Activated CD8-positive, alpha-beta T cell treated with anti-CD3 and anti-CD28 coated beads for 36 hours (primary cell): Measurements from ENCODE around the gene TMPRSS2. TPM values are rescaled to one million over a fixed set of nuclear protein-coding genes. Genes with fewer than 3 reads are reported as not detected.

Source experiments
- ATAC-seq: fragments of 200-7000 bp; cut with Tn5 transposase; one replicate; pipeline ENCODE4 v1.10.0; 2021; ENCODE audit warnings: mild to moderate bottlenecking, moderate library complexity
- CTCF ChIA-PET: fragments of 350-600 bp; sonication (Branson Sonifier 250); formaldehyde crosslinking; loops from one replicate; lab custom pipeline; 2021; ENCODE audit warnings: antibody characterized with exemption; lab: Charles Lee
- POLR2A ChIA-PET: fragments of 350-600 bp; sonication (Branson Sonifier 250); formaldehyde crosslinking; loops from one replicate; lab custom pipeline; 2021; ENCODE audit warnings: antibody characterized with exemption; lab: Charles Lee
- DNase-seq: peaks from one replicate; pipeline ENCODE4 v3.0.0-alpha.2; 2020
- H3K27ac Mint-ChIP-seq: one replicate; pipeline ENCODE4 v1.8.0; 2021; ENCODE audit warnings: mild to moderate bottlenecking, mixed read lengths
- H3K27me3 Mint-ChIP-seq: one replicate; pipeline ENCODE4 v1.8.0; 2021; ENCODE audit warnings: mixed read lengths
- H3K36me3 Mint-ChIP-seq: one replicate; pipeline ENCODE4 v1.8.0; 2021; ENCODE audit warnings: low read depth, mixed read lengths
- H3K4me1 Mint-ChIP-seq: one replicate; pipeline ENCODE4 v1.8.0; 2021; ENCODE audit warnings: low read depth, mixed read lengths
- H3K4me3 Mint-ChIP-seq: one replicate; pipeline ENCODE4 v1.8.0; 2021; ENCODE audit warnings: mild to moderate bottlenecking, moderate library complexity, mixed read lengths
- H3K9me3 Mint-ChIP-seq: one replicate; pipeline ENCODE4 v1.8.0; 2021; ENCODE audit warnings: mixed read lengths
- CTCF ChIP-seq: fragments of 200-600 bp; IDR thresholded peaks from one replicate; pipeline ENCODE4 v1.8.0; 2022; ENCODE audit warnings: antibody characterized with exemption, mild to moderate bottlenecking
- intact Hi-C: fragments of 100-400 bp; cut with micrococcal nuclease; formaldehyde crosslinking; loops from one replicate; pipeline ENCODE4 v1.10.0; 2022
- total RNA-seq, 2 experiments: library from RNA; stranded (reverse); gene quantifications; one replicate each; pipeline ENCODE4 v1.2.3, GENCODE V29; 2021

Gene TMPRSS2
- total RNA-seq, 2 experiments from 2014 or later = not detected

GRCh38 chr21:41497008-41497407 is 10.9 kb downstream of the TMPRSS2 start:
- Mint-ChIP-seq H3K4me3 (no peak overlapping the region), H3K27me3 (peaks cover 2% of the 10 kb centered on the region), H3K27ac (no peak overlapping the region), H3K9me3 (no peaks in the 10 kb centered on the region), H3K36me3 (no peaks in the 10 kb centered on the region), H3K4me1 (no peaks in the 10 kb centered on the region)
- CTCF ChIA-PET = no interaction called here
- ATAC-seq (no peak), DNase-seq (no peak)
- intact Hi-C loops = no loop called here
- POLR2A ChIA-PET = no interaction called here
- no peak for TF ChIP-seq CTCF

GRCh38 chr21:41494242-41494641 is 13.7 kb downstream of the TMPRSS2 start:
- peaks cover 3% of the 10 kb centered on the region for H3K27me3 Mint-ChIP-seq
- H3K27ac Mint-ChIP-seq = no peak overlapping the region
- POLR2A ChIA-PET = no interaction called here
- no peaks in the 10 kb centered on the region for H3K36me3 Mint-ChIP-seq
- intact Hi-C loops = no loop called here
- ATAC-seq = no peak
- no peak for TF ChIP-seq CTCF
- DNase-seq = no peak
- CTCF ChIA-PET = no interaction called here
- no peaks in the 10 kb centered on the region for H3K9me3 Mint-ChIP-seq
- no peaks in the 10 kb centered on the region for H3K4me1 Mint-ChIP-seq
- H3K4me3 Mint-ChIP-seq = no peak overlapping the region

- DNase-seq (no peak), ATAC-seq (no peak)
- CTCF ChIA-PET = no interaction called here
- no peaks in the 10 kb centered on the region for H3K9me3 Mint-ChIP-seq
- no peak overlapping the region for H3K27ac Mint-ChIP-seq
- no peak for TF ChIP-seq CTCF
- POLR2A ChIA-PET = no interaction called here
- no peak overlapping the region for H3K4me3 Mint-ChIP-seq
- no peaks in the 10 kb centered on the region for H3K4me1 Mint-ChIP-seq
- H3K36me3 Mint-ChIP-seq = no peaks in the 10 kb centered on the region
- peaks cover 3% of the 10 kb centered on the region for H3K27me3 Mint-ChIP-seq
- intact Hi-C loops = no loop called here
Measured at GRCh38 chr21:41491412-41491811, 16.5 kb downstream of the TMPRSS2 start.

GRCh38 chr21:41490330-41490729 is 17.6 kb downstream of the TMPRSS2 start:
- no peaks in the 10 kb centered on the region for H3K9me3 Mint-ChIP-seq
- no peaks in the 10 kb centered on the region for H3K36me3 Mint-ChIP-seq
- TF ChIP-seq CTCF = no peak
- DNase-seq (no peak), ATAC-seq (no peak)
- ChIA-PET POLR2A (no interaction called here), CTCF (no interaction called here)
- peaks cover 3% of the 10 kb centered on the region for H3K27me3 Mint-ChIP-seq
- H3K27ac Mint-ChIP-seq = no peak overlapping the region
- H3K4me3 Mint-ChIP-seq = no peak overlapping the region
- H3K4me1 Mint-ChIP-seq = no peaks in the 10 kb centered on the region
- intact Hi-C loops = no loop called here

GRCh38 chr21:41489329-41489728 is 18.6 kb downstream of the TMPRSS2 start:
- CTCF ChIA-PET = interaction anchor here (1.5 kb wide), 1 partner anchor 206 kb away, joined by 3 read pairs; no protein-coding TSS in a partner anchor
- ATAC-seq = no peak

More at GRCh38 chr21:41489329-41489728, 18.6 kb downstream of the TMPRSS2 start:
- Mint-ChIP-seq H3K4me1 (no peaks in the 10 kb centered on the region), H3K36me3 (no peaks in the 10 kb centered on the region), H3K27ac (no peak overlapping the region), H3K9me3 (no peaks in the 10 kb centered on the region), H3K27me3 (peaks cover 3% of the 10 kb centered on the region), H3K4me3 (no peak overlapping the region)
- intact Hi-C loops = no loop called here
- DNase-seq = no peak
- TF ChIP-seq CTCF = no peak
- POLR2A ChIA-PET = interaction anchor here (0.8 kb wide), 1 partner anchor 9 kb away, joined by 3 read pairs; no protein-coding TSS in a partner anchor
